ENCODE results near the gene PDZD8. TPM values are rescaled to one million over a fixed set of nuclear protein-coding genes. Genes with fewer than 3 reads are reported as not detected.

Gene PDZD8
- total RNA-seq, 2 experiments from 2014 or later, result 12.5 to 15.9 TPM

DNA sequence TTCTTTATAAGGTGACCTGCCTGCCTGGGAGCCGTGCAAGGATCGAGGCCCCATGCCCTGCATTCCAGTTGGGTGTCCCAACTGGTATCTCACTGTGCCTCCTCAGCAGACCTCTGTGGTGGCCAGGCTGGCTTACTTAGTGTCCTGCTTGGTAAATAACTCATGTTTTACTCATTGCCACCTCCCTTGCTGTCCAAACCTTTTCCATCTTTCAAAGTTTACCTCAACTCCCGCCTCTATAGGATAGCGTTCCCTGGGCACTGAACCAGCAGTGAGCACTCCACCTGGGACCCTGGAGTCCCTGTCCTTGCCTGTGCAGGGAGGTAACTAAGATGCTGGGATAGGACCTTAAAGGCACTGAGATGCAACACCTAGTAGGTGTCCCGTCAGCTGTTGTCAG lies 100.7 kb downstream of the PDZD8 start:
- ATAC-seq, result no peak
- Mint-ChIP-seq H3K27ac (no peak overlapping the region), H3K4me1 (no peaks in the 10 kb centered on the region), H3K27me3 (no peaks in the 10 kb centered on the region), H3K4me3 (no peak overlapping the region), H3K9me3 (ENCODE audit: low read depth) (no peaks in the 10 kb centered on the region), H3K36me3 (ENCODE audit: low read depth) (peaks cover 2% of the 10 kb centered on the region)
- POLR2A ChIA-PET, result no interaction called here
- DNase-seq, result no peak
- intact Hi-C loops (cut with DNase I, micrococcal nuclease), result no loop called here
- CTCF ChIA-PET, result no interaction called here

DNA sequence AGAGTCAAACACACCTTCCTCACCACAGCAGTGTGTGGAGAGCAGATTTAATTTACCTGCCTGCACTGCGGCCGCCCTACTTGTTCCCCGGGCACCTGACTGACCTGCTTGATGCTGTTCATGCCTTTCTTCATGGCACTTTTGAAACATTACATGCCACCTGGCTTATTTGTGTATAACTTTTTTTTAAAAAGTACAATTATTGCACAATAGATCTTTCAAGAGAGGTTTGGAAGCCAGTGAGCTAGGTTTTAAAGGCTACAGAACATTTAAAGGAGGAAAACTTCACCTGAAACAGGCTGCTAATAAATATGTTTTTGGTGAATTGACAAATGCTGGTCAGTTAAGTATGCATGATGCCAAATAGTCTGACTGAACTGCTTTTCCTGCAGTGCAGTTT lies 101.3 kb downstream of the PDZD8 start:
- CTCF ChIA-PET, result no interaction called here
- POLR2A ChIA-PET, result no interaction called here
- Mint-ChIP-seq H3K27me3 (no peaks in the 10 kb centered on the region), H3K4me3 (no peak overlapping the region), H3K4me1 (no peaks in the 10 kb centered on the region), H3K9me3 (ENCODE audit: low read depth) (no peaks in the 10 kb centered on the region), H3K27ac (no peak overlapping the region), H3K36me3 (ENCODE audit: low read depth) (peaks cover 2% of the 10 kb centered on the region)
- intact Hi-C loops (cut with DNase I, micrococcal nuclease), result no loop called here
- no peak for DNase-seq
- no peak for ATAC-seq

DNA sequence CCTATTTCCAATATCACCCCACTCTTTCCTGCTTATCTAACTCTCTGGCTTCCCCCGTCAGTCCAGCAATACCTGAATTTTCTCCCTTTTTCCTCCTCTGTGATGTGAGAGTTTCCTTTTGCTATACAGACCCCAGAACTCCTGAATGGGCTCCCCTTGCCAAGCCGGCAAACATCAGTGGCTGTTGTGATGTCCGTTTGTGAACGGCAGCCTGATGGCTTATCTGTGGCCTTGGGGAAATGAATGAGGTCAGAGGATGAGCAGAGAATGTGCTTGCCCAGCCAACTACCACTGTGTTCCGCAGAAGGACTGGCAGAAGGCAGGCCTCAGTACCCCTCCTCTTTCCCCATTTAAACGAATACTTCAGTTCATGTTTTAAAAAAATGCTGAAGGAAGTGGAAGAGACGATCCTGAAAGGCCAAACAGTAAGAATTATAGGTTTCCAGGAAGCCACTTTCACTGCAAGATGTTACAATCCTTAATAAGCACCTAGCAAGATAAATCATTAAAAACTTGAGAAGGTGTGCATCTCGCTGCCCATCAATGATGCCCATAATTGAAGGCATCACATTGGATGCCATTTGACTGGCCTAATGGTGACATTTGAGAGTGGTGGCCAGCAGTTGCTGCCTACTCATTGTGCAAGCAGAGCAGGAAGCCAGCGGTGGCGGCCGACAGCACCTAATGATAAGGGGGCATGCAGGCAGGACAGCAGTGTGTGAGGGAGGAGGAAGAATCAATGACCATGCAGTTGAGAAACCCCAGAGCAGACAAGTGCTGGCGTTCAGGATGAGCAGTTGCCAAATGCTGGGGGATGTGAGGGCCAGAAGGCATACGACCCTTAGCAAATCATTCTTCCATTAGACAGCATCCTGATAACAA lies 102.8 kb downstream of the PDZD8 start:
- POLR2A ChIA-PET, result no interaction called here
- no peak for ATAC-seq

DNA sequence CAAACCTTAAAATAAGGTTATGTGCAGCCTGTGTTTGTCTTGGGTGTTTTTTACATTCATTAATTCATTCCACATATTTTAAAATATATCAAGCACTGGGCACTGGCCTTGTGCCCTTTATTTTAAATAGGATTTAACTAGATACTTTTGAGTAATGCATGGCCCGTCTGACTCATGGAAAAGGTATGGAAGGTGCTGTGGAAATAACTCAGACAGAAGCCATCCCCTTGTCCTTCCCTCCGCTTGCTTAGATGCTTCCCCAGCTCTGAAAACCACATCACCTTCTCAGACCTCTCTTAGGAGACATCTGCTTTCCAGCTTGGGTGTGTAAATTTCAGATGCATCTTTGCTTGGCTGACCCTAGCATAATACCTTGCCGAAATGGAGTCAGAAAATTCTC lies 103.8 kb downstream of the PDZD8 start:
- intact Hi-C loops (cut with DNase I, micrococcal nuclease), result no loop called here
- Mint-ChIP-seq H3K4me3 (no peak overlapping the region), H3K27me3 (no peaks in the 10 kb centered on the region), H3K9me3 (ENCODE audit: low read depth) (no peaks in the 10 kb centered on the region), H3K36me3 (ENCODE audit: low read depth) (no peaks in the 10 kb centered on the region), H3K27ac (no peak overlapping the region), H3K4me1 (no peaks in the 10 kb centered on the region)
- DNase-seq (no peak), ATAC-seq (no peak)
- CTCF ChIA-PET, result no interaction called here
- POLR2A ChIA-PET, result no interaction called here

More for the DNA sequence above, 102.8 kb downstream of the PDZD8 start:
- no peak for DNase-seq
- Mint-ChIP-seq H3K4me1 (no peaks in the 10 kb centered on the region), H3K27ac (no peak overlapping the region), H3K4me3 (no peak overlapping the region), H3K36me3 (ENCODE audit: low read depth) (peaks cover 2% of the 10 kb centered on the region), H3K27me3 (no peaks in the 10 kb centered on the region), H3K9me3 (ENCODE audit: low read depth) (no peaks in the 10 kb centered on the region)
- CTCF ChIA-PET, result no interaction called here
- intact Hi-C loops (cut with DNase I, micrococcal nuclease), result no loop called here

DNA sequence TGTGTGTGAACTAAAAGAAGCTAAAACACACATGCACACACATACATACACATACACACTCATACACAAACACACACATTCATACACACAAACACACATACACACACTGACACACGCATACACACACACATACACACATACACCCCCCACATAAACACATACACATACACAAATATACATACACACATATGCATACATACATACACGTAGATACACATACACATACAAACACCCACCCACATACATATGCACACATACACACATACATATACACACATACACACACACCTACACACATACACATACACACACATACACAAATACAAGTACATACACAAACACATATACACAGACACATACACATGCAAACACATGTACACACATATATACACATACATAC lies 106.3 kb downstream of the PDZD8 start:
- H3K27ac Mint-ChIP-seq, result no peak overlapping the region
- H3K27me3 Mint-ChIP-seq, result no peaks in the 10 kb centered on the region
- CTCF ChIA-PET, result no interaction called here
- POLR2A ChIA-PET, result no interaction called here
- H3K4me1 Mint-ChIP-seq, result no peaks in the 10 kb centered on the region
- no peaks in the 10 kb centered on the region for H3K9me3 Mint-ChIP-seq (ENCODE audit: low read depth)
- DNase-seq (no peak), ATAC-seq (no peak)
- intact Hi-C loops (cut with DNase I, micrococcal nuclease), result no loop called here
- no peak overlapping the region for H3K4me3 Mint-ChIP-seq
- H3K36me3 Mint-ChIP-seq (ENCODE audit: low read depth), result no peaks in the 10 kb centered on the region

DNA sequence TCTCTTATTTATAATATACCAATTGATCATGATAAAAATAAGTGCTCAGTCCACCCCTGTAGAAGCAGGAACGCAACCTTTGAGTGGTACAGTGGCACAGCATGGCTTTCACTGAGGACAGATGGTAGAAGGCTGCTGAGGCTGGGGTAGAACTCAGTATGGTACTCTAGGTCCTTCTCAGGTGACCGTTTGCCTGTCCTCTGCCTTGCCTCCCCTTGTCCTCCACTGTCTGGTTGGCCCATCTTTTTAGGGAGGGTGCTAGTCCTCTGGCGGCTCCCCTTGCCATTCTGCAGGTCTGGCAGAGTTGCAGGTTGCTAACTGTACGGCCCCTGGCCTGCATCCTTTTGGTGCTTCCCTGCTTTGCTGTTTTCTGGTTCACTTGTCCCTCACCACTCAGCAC lies 107.0 kb downstream of the PDZD8 start:
- no peak for DNase-seq
- H3K9me3 Mint-ChIP-seq (ENCODE audit: low read depth), result no peaks in the 10 kb centered on the region
- ChIA-PET CTCF (interaction anchor here (0.9 kb wide), 1 partner anchor 9 kb away, joined by 4 read pairs; no protein-coding TSS in a partner anchor), POLR2A (no interaction called here)
- no peaks in the 10 kb centered on the region for H3K36me3 Mint-ChIP-seq (ENCODE audit: low read depth)
- H3K27ac Mint-ChIP-seq, result no peak overlapping the region
- H3K4me1 Mint-ChIP-seq, result no peaks in the 10 kb centered on the region
- no peak overlapping the region for H3K4me3 Mint-ChIP-seq
- no peaks in the 10 kb centered on the region for H3K27me3 Mint-ChIP-seq
- intact Hi-C loops (cut with DNase I, micrococcal nuclease), result no loop called here
- ATAC-seq, result no peak

DNA sequence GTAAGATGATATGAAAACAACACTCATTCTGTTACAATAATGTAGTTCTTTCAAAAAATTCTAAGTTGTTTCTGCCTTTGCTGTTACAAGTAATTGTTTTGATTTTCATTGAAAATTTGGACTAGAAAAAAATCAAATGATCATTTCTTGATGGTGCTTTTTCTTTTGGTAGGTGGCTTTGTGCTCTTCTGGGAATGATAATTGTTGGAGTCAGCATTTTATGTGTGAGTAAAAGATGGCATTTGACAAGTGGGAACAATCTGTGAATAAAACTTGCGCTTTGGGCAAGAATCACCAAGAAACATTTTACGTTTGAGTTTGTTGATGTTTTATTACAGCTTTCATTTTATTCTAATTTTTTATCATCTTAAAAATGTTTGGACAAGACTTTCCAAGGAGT lies 108.4 kb downstream of the PDZD8 start:
- no peaks in the 10 kb centered on the region for H3K4me1 Mint-ChIP-seq

DNA sequence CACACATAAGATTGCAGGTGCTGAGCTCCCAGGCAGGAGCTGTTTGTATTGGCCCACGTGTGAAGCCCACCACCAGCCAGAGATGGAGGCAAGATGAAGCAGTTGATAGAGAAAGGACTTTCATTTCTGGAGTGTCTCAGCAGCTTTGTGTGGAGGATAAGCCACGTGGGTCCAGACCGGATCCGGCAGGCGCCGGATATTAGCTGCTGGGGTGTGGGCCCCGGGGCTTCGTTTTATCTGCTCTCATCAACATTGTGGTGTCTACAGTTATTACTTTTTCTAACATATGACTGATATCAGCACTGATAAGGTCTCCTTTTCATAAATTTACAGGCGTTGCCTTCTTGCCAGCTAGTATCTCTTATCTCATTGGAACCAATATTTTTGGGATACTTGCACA lies 108.8 kb downstream of the PDZD8 start:
- DNase-seq, result no peak
- no peaks in the 10 kb centered on the region for H3K9me3 Mint-ChIP-seq (ENCODE audit: low read depth)
- peaks cover 3% of the 10 kb centered on the region for H3K27me3 Mint-ChIP-seq
- CTCF ChIA-PET, result no interaction called here
- POLR2A ChIA-PET, result no interaction called here
- H3K36me3 Mint-ChIP-seq (ENCODE audit: low read depth), result no peaks in the 10 kb centered on the region
- intact Hi-C loops (cut with DNase I, micrococcal nuclease), result no loop called here
- no peak overlapping the region for H3K27ac Mint-ChIP-seq
- no peaks in the 10 kb centered on the region for H3K4me1 Mint-ChIP-seq
- no peak overlapping the region for H3K4me3 Mint-ChIP-seq
- ATAC-seq, result no peak

More for the DNA sequence above, 108.4 kb downstream of the PDZD8 start:
- no peak overlapping the region for H3K27ac Mint-ChIP-seq
- no peak overlapping the region for H3K4me3 Mint-ChIP-seq
- ATAC-seq (no peak), DNase-seq (no peak)
- no peaks in the 10 kb centered on the region for H3K36me3 Mint-ChIP-seq (ENCODE audit: low read depth)
- ChIA-PET POLR2A (no interaction called here), CTCF (no interaction called here)
- H3K27me3 Mint-ChIP-seq, result no peaks in the 10 kb centered on the region
- H3K9me3 Mint-ChIP-seq (ENCODE audit: low read depth), result no peaks in the 10 kb centered on the region
- intact Hi-C loops (cut with DNase I, micrococcal nuclease), result no loop called here

DNA sequence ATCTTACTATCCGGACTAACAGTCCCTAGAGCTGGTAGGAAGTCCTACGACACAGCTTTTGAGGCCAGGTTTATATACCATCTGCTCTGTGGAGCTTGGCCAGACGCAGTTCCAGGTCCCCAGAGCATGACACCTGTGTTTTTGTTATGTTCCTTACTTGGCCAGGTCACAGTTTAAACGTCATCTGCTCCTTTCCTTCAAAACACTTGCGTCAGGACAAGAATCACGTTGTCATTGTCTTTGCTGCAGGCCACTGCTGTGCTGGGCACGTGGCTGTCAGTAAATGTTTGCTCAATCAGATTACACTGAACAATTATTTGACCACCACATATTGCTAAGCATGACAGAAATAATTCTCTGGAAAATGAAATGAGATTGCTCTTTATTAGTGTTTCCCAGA lies 110.5 kb downstream of the PDZD8 start:
- no peak overlapping the region for H3K4me3 Mint-ChIP-seq

DNA sequence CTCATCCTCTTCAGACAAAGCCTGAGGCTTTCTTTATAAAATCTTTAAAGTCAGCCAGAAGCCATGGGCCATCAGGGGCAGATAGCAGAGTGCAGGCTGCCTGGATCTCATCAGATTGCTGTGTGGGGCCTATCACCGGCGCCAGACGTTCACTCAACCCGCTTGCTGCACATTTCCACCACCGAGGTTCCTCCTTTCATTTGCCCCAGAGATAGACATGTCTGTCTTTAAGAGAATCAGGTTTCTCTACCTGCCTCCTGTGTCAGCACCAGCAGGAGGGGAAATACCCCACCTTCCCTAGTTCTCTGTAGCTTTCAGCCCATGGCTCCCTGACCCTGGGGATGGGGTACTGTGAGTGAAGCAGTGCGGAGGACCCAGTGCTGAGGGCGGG lies 112.3 kb downstream of the PDZD8 start:
- DNase-seq (no peak), ATAC-seq (no peak)
- Mint-ChIP-seq H3K27me3 (peaks cover 10% of the 10 kb centered on the region), H3K36me3 (ENCODE audit: low read depth) (no peaks in the 10 kb centered on the region), H3K27ac (no peak overlapping the region), H3K9me3 (ENCODE audit: low read depth) (no peaks in the 10 kb centered on the region), H3K4me3 (no peak overlapping the region), H3K4me1 (peaks cover 10% of the 10 kb centered on the region)
- ChIA-PET POLR2A (no interaction called here), CTCF (no interaction called here)
- intact Hi-C loops (cut with DNase I, micrococcal nuclease), result no loop called here

More for the DNA sequence above, 110.5 kb downstream of the PDZD8 start:
- ATAC-seq (no peak), DNase-seq (no peak)
- ChIA-PET CTCF (no interaction called here), POLR2A (no interaction called here)
- H3K27me3 Mint-ChIP-seq, result peaks cover 4% of the 10 kb centered on the region
- no peaks in the 10 kb centered on the region for H3K9me3 Mint-ChIP-seq (ENCODE audit: low read depth)
- no peak overlapping the region for H3K27ac Mint-ChIP-seq
- peaks cover 5% of the 10 kb centered on the region for H3K4me1 Mint-ChIP-seq
- no peaks in the 10 kb centered on the region for H3K36me3 Mint-ChIP-seq (ENCODE audit: low read depth)
- intact Hi-C loops (cut with DNase I, micrococcal nuclease), result no loop called here

DNA sequence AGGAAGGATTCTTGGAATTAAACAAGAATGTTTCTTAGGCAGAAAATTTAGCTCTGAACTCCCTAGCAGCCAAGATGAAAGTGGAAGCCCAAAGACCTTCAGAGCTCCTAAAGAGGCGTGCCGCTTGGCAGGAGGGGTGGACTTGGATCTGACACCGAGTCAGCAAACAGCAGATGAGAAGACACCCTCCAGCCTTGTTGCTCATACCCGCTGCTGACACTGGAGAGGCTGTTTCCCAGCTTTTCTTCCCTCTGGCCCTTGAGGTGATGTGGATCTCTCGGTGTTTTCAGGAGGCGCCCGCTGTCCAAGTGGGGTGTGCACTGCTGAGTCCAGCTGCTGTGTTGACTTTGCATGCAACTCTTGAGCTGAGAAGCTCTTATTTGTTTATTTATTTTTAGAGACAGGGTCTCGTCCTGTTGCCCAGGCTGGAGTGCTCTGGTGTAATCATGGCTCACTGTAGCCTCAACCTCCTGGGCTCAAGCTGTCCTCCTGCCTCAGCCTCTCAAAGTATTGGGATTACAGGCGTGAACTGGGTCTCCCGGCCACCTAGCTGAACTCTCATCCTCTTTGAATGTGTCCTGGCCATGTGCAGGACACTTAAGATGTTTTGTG lies 112.8 kb downstream of the PDZD8 start:
- intact Hi-C loops (cut with DNase I, micrococcal nuclease), result no loop called here
- no peak overlapping the region for H3K27ac Mint-ChIP-seq
- peaks cover 10% of the 10 kb centered on the region for H3K4me1 Mint-ChIP-seq
- CTCF ChIA-PET, result no interaction called here
- H3K27me3 Mint-ChIP-seq, result peaks cover 12% of the 10 kb centered on the region
- POLR2A ChIA-PET, result no interaction called here
- no peak overlapping the region for H3K4me3 Mint-ChIP-seq
- no peak for DNase-seq
- H3K9me3 Mint-ChIP-seq (ENCODE audit: low read depth), result no peaks in the 10 kb centered on the region
- H3K36me3 Mint-ChIP-seq (ENCODE audit: low read depth), result no peaks in the 10 kb centered on the region
- ATAC-seq, result no peak

DNA sequence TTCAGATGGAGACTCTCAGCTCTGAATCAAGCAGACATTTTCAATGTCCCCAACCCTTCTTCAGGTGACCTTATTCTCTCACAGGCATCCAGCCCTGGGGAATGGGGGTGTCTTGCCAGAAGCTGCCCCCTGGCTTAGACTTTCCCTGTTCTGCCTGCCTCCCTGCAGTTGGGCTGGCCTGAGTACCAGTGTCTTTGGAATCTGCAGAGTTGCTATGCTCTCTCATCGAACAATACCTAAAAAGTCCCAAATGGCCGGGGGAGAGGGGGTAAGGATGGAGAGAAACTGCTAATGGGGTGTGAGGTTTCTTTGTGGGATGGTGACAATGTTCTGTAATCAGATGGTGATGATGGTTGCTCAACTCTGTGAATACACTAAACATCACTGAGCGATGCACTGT lies 113.7 kb downstream of the PDZD8 start:
- CTCF ChIA-PET, result interaction anchor here (0.5 kb wide), 1 partner anchor 601 kb away, joined by 4 read pairs; no protein-coding TSS in a partner anchor
- Mint-ChIP-seq H3K4me1 (peaks cover 10% of the 10 kb centered on the region), H3K4me3 (no peak overlapping the region), H3K9me3 (ENCODE audit: low read depth) (no peaks in the 10 kb centered on the region), H3K27ac (no peak overlapping the region), H3K27me3 (peaks cover 12% of the 10 kb centered on the region), H3K36me3 (ENCODE audit: low read depth) (no peaks in the 10 kb centered on the region)
- intact Hi-C loops (cut with DNase I, micrococcal nuclease), result no loop called here
- ATAC-seq, result no peak
- POLR2A ChIA-PET, result no interaction called here
- no peak for DNase-seq

Data from activated CD4-positive, alpha-beta T cell treated with anti-CD3 and anti-CD28 coated beads for 36 hours (primary cell).